Activated CD8-positive, alpha-beta memory T cell treated with anti-CD3 and anti-CD28 coated beads, Interleukin-2, amount 50 U/mL, for 1 hour (primary cell): ENCODE data around the gene TGFB3.
"Not testable (repeated sequence)": the region's sequence is repeated elsewhere in the genome, so short reads cannot be mapped to it uniquely, and the experiment has no call there.

Source experiments
- DNase-seq: peaks from one replicate; pipeline ENCODE4 v3.0.0-alpha.2; 2020; ENCODE audit errors: extremely low read depth

The TGFB3 gene

GRCh38 chr14:75960231-75960630, 21.6 kb downstream of the TGFB3 start:
- DNase-seq, result no peak

GRCh38 chr14:75959031-75959430, 22.8 kb downstream of the TGFB3 start:
- DNase-seq, result no peak

- DNase-seq, result no peak
Observed at GRCh38 chr14:75952489-75952888, 29.3 kb downstream of the TGFB3 start.

- DNase-seq, result no peak
Observed at GRCh38 chr14:75946785-75947184, 35.0 kb downstream of the TGFB3 start.

- no peak for DNase-seq
Observed at GRCh38 chr14:75944607-75945241, 37.1 kb downstream of the TGFB3 start.

- DNase-seq, result no peak
Observed at GRCh38 chr14:75941030-75941429, 40.8 kb downstream of the TGFB3 start.

- no peak for DNase-seq
Observed at GRCh38 chr14:75939200-75939599, 42.6 kb downstream of the TGFB3 start.

- DNase-seq, result no peak
Observed at GRCh38 chr14:75934998-75935628, 46.7 kb downstream of the TGFB3 start.

GRCh38 chr14:75933712-75934296, 48.0 kb downstream of the TGFB3 start:
- DNase-seq, result no peak

GRCh38 chr14:75928690-75929181, 53.1 kb downstream of the TGFB3 start:
- DNase-seq, result no peak

GRCh38 chr14:75927564-75928087, 54.2 kb downstream of the TGFB3 start:
- no peak for DNase-seq

GRCh38 chr14:75926431-75927115, 55.2 kb downstream of the TGFB3 start:
- DNase-seq, result no peak

- not testable (repeated sequence) for DNase-seq
Observed at GRCh38 chr14:75925141-75925840, 56.5 kb downstream of the TGFB3 start.

- DNase-seq, result not testable (repeated sequence)
Observed at GRCh38 chr14:75920421-75920820, 61.4 kb downstream of the TGFB3 start.

- DNase-seq, result no peak
Observed at GRCh38 chr14:75917946-75918335, 63.9 kb downstream of the TGFB3 start.

- no peak for DNase-seq
Observed at GRCh38 chr14:75917322-75917945, 64.4 kb downstream of the TGFB3 start.

- DNase-seq, result no peak
Observed at GRCh38 chr14:75915045-75915444, 66.8 kb downstream of the TGFB3 start.

GRCh38 chr14:75913183-75913582, 68.6 kb downstream of the TGFB3 start:
- DNase-seq, result no peak

GRCh38 chr14:75911883-75912282, 69.9 kb downstream of the TGFB3 start:
- no peak for DNase-seq

- no peak for DNase-seq
Observed at GRCh38 chr14:75910048-75910447, 71.7 kb downstream of the TGFB3 start.

- DNase-seq, result no peak
Observed at GRCh38 chr14:75909630-75910029, 72.2 kb downstream of the TGFB3 start.
